Testis (tissue), 3 donors: ENCODE results near the gene DIS3L. TPM values are rescaled to one million over a fixed set of nuclear protein-coding genes. Genes with fewer than 3 reads are reported as not detected.

Experiments used
- DNase-seq: peaks from one replicate; pipeline ENCODE4 v3.0.0-alpha.2; 2019
- H3K27ac ChIP-seq, 2 donors: fragments of 200-600 bp; sonication (generic); one replicate each; pipeline ENCODE4 v1.5.1; 2019
- H3K27me3 ChIP-seq: fragments of 200-600 bp; sonication (generic); one replicate; pipeline ENCODE4 v1.5.1; 2019
- H3K36me3 ChIP-seq: fragments of 200-600 bp; sonication (generic); one replicate; pipeline ENCODE4 v1.5.1; 2017; ENCODE audit warnings: low read depth; ENCODE audit errors: missing control alignments
- H3K4me1 ChIP-seq: fragments of 200-600 bp; sonication (generic); one replicate; pipeline ENCODE4 v1.5.1; 2019
- H3K4me3 ChIP-seq, 2 donors: fragments of 200-600 bp; sonication (generic); one replicate each; pipeline ENCODE4 v1.5.1; 2017 to 2019
- H3K9me3 ChIP-seq: fragments of 200-600 bp; sonication (generic); one replicate; pipeline ENCODE4 v1.5.1; 2017
- POLR2A ChIP-seq: fragments of 450-650 bp; IDR thresholded peaks from one replicate; pipeline ENCODE4 v1.6.1; 2017; ENCODE audit warnings: antibody characterized with exemption, mild to moderate bottlenecking, moderate library complexity
- WGBS, 2 donors: methylation state at CpG; one replicate each; pipeline ENCODE4 v1.1.5; 2018; 5-methylcytosine and 5-hydroxymethylcytosine counted together
- intact Hi-C: fragments of 100-400 bp; cut with DNase I; formaldehyde crosslinking; loops from one replicate; pipeline ENCODE4 v1.15.1; 2023; ENCODE audit warnings: low total_unique reads
- polyA plus RNA-seq: library from polyadenylated mRNA; stranded (reverse); fragments of 350-450 nt; fragmentation: Illumina TruSeq; extraction: RNeasy Lipid Tissue Mini Kit (QIAGEN cat#74804); gene quantifications from one replicate; pipeline ENCODE4 v1.2.3, GENCODE V29; 2014; ENCODE audit warnings: low read depth, low replicate concordance; ENCODE audit not compliant: insufficient read depth
- total RNA-seq, 2 donors: library from RNA; depleted of rRNA; stranded (reverse); fragments of >200 nt; gene quantifications; one replicate each; pipeline ENCODE4 v1.2.3, GENCODE V29; 2016
- TF ChIP-seq, protein P1 (sequence below), 3 experiments: fragments of 450-650 bp in 2 of 3; fragments of 200-600 bp in 1 of 3; sonication (generic) in 1 of 3; IDR thresholded peaks; one replicate each; pipeline ENCODE4 v1.5.1; 2016 to 2019; ENCODE audit warnings: antibody characterized with exemption in 3 of 3, mild to moderate bottlenecking in 2 of 3, moderate library complexity in 1 of 3

DIS3L gene
- total and polyA plus RNA-seq, 3 donors from 2014 or later: 46.3 to 51.8 (median 48.7) TPM

DNA sequence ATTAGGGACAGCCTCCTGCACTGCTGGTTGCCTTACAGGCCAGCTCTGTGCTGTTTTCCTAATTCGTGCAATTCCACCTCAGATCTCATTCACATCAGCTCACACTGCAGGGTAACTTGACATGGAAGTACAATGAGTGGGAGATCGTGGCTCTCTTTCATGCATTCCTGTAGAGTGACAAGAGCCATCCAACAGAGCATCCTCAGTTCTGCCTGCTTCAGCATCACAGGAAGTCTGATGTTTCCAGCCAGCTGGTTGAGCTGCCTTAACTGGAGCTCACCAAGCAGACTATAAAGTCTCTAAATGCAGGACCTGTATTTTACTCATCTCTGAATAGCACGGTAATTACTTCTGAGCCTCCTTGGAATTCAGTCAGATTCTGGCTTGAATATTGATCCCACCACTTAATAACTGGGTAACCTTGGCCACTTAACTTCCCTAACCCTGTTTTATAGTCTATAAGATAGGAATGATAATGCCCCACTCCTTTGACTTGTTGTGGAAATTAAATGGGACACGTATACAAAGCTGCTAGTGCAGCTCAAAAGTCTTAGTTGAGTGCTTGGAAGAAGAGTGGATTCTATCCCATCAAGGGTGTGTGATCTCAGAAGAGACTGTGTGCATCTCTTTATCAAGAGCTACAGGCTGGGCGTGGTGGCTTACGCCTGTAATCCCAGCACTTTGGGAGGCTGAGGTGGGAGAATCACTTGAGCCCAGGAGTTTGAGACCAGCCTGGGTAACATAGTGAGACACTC is 1.4 kb upstream of the DIS3L start:
- DNase-seq: no peak
- Histone ChIP-seq H3K4me3 (no peak overlapping the region), H3K27me3 (no peaks in the 10 kb centered on the region), H3K4me1 (peaks cover 19% of the 10 kb centered on the region), H3K36me3 (no peaks in the 10 kb centered on the region), H3K9me3 (no peaks in the 10 kb centered on the region), H3K27ac (peak overlapping the region in 1 of 2 donors; percentile 95)
- intact Hi-C loops: no loop called here
- TF ChIP-seq, protein P1, sequence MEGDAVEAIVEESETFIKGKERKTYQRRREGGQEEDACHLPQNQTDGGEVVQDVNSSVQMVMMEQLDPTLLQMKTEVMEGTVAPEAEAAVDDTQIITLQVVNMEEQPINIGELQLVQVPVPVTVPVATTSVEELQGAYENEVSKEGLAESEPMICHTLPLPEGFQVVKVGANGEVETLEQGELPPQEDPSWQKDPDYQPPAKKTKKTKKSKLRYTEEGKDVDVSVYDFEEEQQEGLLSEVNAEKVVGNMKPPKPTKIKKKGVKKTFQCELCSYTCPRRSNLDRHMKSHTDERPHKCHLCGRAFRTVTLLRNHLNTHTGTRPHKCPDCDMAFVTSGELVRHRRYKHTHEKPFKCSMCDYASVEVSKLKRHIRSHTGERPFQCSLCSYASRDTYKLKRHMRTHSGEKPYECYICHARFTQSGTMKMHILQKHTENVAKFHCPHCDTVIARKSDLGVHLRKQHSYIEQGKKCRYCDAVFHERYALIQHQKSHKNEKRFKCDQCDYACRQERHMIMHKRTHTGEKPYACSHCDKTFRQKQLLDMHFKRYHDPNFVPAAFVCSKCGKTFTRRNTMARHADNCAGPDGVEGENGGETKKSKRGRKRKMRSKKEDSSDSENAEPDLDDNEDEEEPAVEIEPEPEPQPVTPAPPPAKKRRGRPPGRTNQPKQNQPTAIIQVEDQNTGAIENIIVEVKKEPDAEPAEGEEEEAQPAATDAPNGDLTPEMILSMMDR (IDR thresholded peaks at IDR 0.05): no peak
- TF ChIP-seq POLR2A: no peak
- 54% methylated on average over 6 of the region's 6 CpGs for WGBS, 2 donors

DNA sequence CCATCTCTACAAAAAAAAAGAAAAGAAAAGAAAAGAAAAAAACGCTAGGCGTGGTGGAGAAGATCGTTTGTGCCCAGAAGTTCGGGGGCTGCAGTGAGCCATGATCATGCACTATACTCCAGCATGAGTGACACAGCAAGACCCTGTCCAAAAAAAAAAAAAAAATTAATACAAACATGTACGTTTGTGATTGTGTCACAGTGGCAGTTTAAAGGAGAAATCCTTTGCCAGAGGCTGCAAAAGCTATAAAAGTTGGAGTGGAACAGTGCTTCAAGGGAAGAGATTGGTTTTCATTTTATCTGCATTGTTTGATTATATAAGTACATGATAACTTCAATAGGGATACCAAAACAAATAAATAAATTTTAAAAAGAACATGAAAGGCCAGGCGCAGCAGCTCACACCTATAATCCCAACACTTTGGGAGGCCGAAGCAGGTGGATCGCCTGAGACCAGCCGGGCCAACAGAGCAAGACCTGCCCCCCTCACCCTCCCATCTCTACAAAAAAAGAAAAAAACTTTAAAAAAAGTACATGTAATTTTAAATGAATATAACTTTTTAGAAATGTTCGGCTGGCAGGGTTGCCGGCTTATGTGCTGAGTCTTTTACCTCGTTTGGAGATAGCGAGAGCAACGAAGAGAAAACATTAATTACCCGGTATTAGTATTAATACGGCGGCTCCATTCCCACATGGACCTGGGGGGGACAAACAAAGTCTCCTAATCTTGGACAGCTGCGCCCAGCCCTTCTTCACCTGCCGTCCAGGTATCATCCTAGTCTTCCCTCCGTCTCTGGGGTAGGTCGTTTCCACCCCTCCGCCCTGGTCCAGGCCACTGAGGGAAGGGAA is 573 bp upstream of the DIS3L start:
- Histone ChIP-seq H3K27me3 (no peaks in the 10 kb centered on the region), H3K4me1 (peaks cover 19% of the 10 kb centered on the region), H3K4me3 (peak overlapping the region; percentile 78), H3K9me3 (no peaks in the 10 kb centered on the region), H3K27ac (peak overlapping the region; percentile 95 to 96), H3K36me3 (no peaks in the 10 kb centered on the region)
- intact Hi-C loops: no loop called here
- no peak for TF ChIP-seq POLR2A
- TF ChIP-seq, protein P1 (IDR thresholded peaks at IDR 0.05): no peak
- 5 to 7% methylated on average over 22 of the region's 22 CpGs for WGBS, 2 donors
- DNase-seq: peak; percentile 43

DNA sequence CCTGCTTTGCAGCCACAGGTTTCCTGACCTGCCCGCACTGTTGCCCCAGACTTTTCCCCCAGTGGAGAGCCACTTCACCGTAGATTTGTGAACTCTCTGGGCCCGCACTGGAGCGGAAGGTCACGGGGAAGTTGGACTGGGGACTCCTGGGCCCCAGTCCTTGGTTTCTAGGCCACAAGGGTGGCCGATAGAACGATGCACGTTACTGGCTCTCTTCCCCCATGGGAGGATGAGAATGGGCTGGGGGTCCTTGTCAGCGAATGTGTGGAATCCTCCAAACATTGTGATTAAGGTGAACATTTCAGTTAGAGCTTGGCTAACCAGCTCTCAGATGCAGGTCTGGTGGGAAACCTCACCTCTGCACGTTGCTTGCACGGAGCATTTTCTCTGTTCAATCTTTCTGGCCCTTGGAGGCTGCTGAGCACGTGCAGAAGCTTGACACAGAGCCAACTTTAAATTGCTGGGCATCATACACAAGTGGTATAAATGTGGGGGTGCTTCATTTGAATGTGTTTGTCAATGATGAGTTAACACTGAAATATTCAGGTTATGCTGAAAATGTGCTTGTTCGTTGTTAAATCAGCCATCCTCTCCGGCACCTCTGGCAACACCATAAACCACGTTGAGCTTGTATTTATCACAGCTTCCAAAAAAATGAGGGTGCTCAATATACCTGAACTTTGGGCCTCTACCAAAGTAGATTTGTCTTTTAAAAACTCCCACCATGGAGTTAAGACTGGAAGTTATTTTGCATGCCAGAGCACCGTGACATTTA is 976 bp downstream of the DIS3L start:
- Histone ChIP-seq H3K27ac (peak overlapping the region; percentile 95 to 96), H3K9me3 (no peaks in the 10 kb centered on the region), H3K4me1 (peaks cover 19% of the 10 kb centered on the region), H3K36me3 (no peaks in the 10 kb centered on the region), H3K27me3 (no peaks in the 10 kb centered on the region), H3K4me3 (peak overlapping the region; percentile 78)
- TF ChIP-seq POLR2A: no peak
- TF ChIP-seq, protein P1 (IDR thresholded peaks at IDR 0.05): no peak
- 2 to 4% methylated on average over 7 to 15 of the region's 16 CpGs for WGBS, 2 donors
- intact Hi-C loops: no loop called here
- DNase-seq: peak; percentile 35

DNA sequence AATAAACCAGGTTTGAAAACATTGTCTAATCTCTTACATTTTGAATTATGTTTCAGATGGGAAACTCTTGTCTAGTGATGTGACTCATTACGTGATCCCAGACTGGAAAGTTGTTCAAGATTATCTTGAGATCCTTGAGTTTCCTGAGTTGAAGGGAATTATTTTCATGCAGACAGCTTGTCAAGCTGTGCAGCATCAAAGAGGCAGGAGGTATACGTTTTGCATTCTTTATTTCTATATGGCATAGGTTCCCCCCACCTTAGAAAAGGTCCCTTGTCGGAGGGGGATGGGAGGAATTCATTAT is 1.5 kb downstream of the DIS3L start:
- intact Hi-C loops: no loop called here
- TF ChIP-seq, protein P1 (IDR thresholded peaks at IDR 0.05): no peak
- no peak for TF ChIP-seq POLR2A
- Histone ChIP-seq H3K4me1 (peaks cover 19% of the 10 kb centered on the region), H3K36me3 (no peaks in the 10 kb centered on the region), H3K27me3 (no peaks in the 10 kb centered on the region), H3K27ac (peak overlapping the region; percentile 95 to 96), H3K9me3 (no peaks in the 10 kb centered on the region), H3K4me3 (peak overlapping the region in 1 of 2 donors; percentile 78)
- WGBS, 2 donors: 28 to 34% methylated on average over 3 of the region's 3 CpGs
- DNase-seq: no peak
